Lower leg skin (tissue), 4 donors: ENCODE results near the gene PTGES. TPM values are rescaled to one million over a fixed set of nuclear protein-coding genes. Genes with fewer than 3 reads are reported as not detected.

Experiments used
- DNase-seq, 2 donors: peaks; one replicate each; pipeline ENCODE4 v3.0.0-alpha.2; 2019; ENCODE audit warnings: low spot score in 2 of 2
- H3K4me3 ChIP-seq: fragments of 200-600 bp; sonication (generic); 2 replicates; pipeline ENCODE4 v1.5.1; 2017; ENCODE audit warnings: mild to moderate bottlenecking, low read depth; ENCODE audit not compliant: poor library complexity, severe bottlenecking
- POLR2A ChIP-seq, 2 donors: fragments of 450-650 bp; IDR thresholded peaks; one replicate each; pipeline ENCODE4 v1.6.1; 2016 to 2017; ENCODE audit warnings: antibody characterized with exemption in 2 of 2, mild to moderate bottlenecking in 1 of 2, moderate library complexity in 1 of 2
- WGBS, 2 donors: methylation state at CpG; one replicate each; pipeline ENCODE4 v1.1.5; 2018; 5-methylcytosine and 5-hydroxymethylcytosine counted together
- intact Hi-C: fragments of 100-400 bp; cut with DNase I; formaldehyde crosslinking; loops from one replicate; pipeline ENCODE4 v1.15.0; 2023; ENCODE audit warnings: low total_unique reads
- total RNA-seq, 4 donors: library from RNA; depleted of rRNA; stranded (reverse); fragments of >200 nt; gene quantifications; one replicate each; pipeline ENCODE4 v1.1.0, GENCODE V29; 2016
- TF ChIP-seq, protein P1 (sequence below), 3 donors: fragments of 450-650 bp; IDR thresholded peaks; one replicate each; pipeline ENCODE4 v1.5.1; 2016; ENCODE audit warnings: antibody characterized with exemption in 3 of 3, mild to moderate bottlenecking in 3 of 3, moderate library complexity in 2 of 3

Gene PTGES
- total RNA-seq, 4 donors from 2014 or later: 14.4 to 28.7 (median 23.2) TPM

- intact Hi-C loops: loop anchor here (2.0 kb wide), 1 partner anchor 46 kb away; no protein-coding TSS in a partner anchor
- H3K4me3 ChIP-seq: no peak overlapping the region
- DNase-seq: no peak
- no peak for TF ChIP-seq POLR2A (IDR thresholded peaks at IDR 0.05)
- TF ChIP-seq, protein P1, sequence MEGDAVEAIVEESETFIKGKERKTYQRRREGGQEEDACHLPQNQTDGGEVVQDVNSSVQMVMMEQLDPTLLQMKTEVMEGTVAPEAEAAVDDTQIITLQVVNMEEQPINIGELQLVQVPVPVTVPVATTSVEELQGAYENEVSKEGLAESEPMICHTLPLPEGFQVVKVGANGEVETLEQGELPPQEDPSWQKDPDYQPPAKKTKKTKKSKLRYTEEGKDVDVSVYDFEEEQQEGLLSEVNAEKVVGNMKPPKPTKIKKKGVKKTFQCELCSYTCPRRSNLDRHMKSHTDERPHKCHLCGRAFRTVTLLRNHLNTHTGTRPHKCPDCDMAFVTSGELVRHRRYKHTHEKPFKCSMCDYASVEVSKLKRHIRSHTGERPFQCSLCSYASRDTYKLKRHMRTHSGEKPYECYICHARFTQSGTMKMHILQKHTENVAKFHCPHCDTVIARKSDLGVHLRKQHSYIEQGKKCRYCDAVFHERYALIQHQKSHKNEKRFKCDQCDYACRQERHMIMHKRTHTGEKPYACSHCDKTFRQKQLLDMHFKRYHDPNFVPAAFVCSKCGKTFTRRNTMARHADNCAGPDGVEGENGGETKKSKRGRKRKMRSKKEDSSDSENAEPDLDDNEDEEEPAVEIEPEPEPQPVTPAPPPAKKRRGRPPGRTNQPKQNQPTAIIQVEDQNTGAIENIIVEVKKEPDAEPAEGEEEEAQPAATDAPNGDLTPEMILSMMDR (IDR thresholded peaks at IDR 0.05): no peak
- WGBS, 2 donors: 56 to 60% methylated on average over 17 to 19 of the region's 20 CpGs
Observed at GRCh38 chr9:129736334-129736733, 16.5 kb downstream of the PTGES start.

DNA sequence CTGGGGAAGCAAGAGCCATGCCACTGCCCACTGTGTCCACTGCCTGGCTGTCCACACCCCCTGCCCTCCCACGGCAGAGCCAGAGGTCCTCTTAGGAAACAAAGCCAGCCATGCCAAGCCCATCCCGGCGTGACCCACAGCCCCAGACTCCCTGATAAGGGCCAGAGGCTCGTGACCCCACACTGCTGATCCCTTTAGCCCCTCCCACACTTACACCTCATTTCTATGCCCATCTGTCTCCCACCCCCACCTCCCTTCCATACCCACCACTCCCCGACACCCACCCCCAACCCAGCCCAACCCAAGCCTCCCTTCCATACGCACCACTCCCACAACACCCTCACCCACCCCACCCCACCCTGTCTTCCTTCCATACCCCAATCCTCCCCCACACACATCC is 17.3 kb downstream of the PTGES start:
- DNase-seq: no peak
- no peak overlapping the region for H3K4me3 ChIP-seq
- 71 to 75% methylated on average over 6 of the region's 6 CpGs for WGBS, 2 donors
- TF ChIP-seq, protein P1 (IDR thresholded peaks at IDR 0.05): no peak
- no peak for TF ChIP-seq POLR2A (IDR thresholded peaks at IDR 0.05)
- intact Hi-C loops: no loop called here

- WGBS, 2 donors: 93 to 96% methylated on average over 2 of the region's 2 CpGs
- DNase-seq: no peak
- H3K4me3 ChIP-seq: no peak overlapping the region
- TF ChIP-seq POLR2A (IDR thresholded peaks at IDR 0.05): no peak
- TF ChIP-seq, protein P1 (IDR thresholded peaks at IDR 0.05): no peak
- intact Hi-C loops: no loop called here
Observed at GRCh38 chr9:129733632-129733953, 19.2 kb downstream of the PTGES start.

DNA sequence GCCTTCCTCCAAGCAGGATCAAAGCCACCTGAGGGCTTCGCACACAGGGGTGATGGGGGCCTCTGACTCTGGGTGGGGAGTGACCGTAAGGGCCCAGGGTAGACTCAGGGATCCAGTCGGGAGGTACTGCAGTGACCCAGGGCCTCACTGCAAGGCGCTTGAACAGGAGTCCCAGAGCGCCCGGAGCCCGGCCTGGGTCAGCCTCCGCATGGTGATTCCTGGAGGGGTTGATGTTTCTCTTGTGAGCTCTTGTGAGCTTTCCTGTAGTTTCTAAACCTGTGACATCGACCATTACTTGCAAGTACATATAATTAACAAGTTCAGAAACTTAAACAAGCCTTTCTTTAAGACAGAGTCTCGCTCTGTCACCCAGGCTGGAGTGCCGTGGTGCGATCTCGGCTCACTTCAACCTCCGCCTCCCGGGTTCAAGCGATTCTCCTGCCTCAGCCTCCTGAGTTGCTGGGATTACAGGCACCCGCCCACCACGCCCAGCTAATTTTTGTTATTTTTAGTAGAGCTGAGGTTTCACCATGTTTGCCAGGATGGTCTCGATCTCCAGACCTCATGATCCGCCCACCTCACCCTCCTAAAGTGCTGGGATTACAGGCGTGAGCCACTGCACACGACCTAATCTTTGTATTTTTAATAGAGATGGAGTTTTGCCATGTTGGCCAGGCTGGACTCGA is 19.8 kb downstream of the PTGES start:
- 87 to 89% methylated on average over 23 of the region's 23 CpGs for WGBS, 2 donors
- intact Hi-C loops: no loop called here
- DNase-seq: no peak
- H3K4me3 ChIP-seq: no peak overlapping the region
- TF ChIP-seq, protein P1 (IDR thresholded peaks at IDR 0.05): no peak
- TF ChIP-seq POLR2A (IDR thresholded peaks at IDR 0.05): no peak

- no peak for TF ChIP-seq POLR2A (IDR thresholded peaks at IDR 0.05)
- TF ChIP-seq, protein P1 (IDR thresholded peaks at IDR 0.05): no peak
- DNase-seq: no peak
- 68 to 73% methylated on average over 10 of the region's 10 CpGs for WGBS, 2 donors
- H3K4me3 ChIP-seq: no peak overlapping the region
- intact Hi-C loops: no loop called here
Observed at GRCh38 chr9:129732100-129732499, 20.7 kb downstream of the PTGES start.
